Measurements from ENCODE around the gene TJAP1. TPM values are rescaled to one million over a fixed set of nuclear protein-coding genes. Genes with fewer than 3 reads are reported as not detected.

TJAP1 gene
- total and polyA plus RNA-seq, 2 of the 8 experiments (the other 6 are each of a cell fraction or from before 2014, with no cell fraction given): 30.7 to 40.4 TPM

GRCh38 chr6:43448916-43449315 lies 28.5 kb upstream of the TJAP1 start:
- H3K14ac ChIP-seq (ENCODE audit: insufficient read length): no peak overlapping the region
- H2BK15ac ChIP-seq (ENCODE audit: low read length): no peak overlapping the region
- 0 out of 2 replicates have a peak overlapping the region, but pooled peaks have one; percentile 35 for H4K8ac ChIP-seq (ENCODE audit: extremely low read depth, insufficient read depth, low read length)
- no peak overlapping the region for H3K4ac ChIP-seq (replicated peaks; ENCODE audit: insufficient read length, low read depth, low read length)
- no peak overlapping the region for H3K56ac ChIP-seq (replicated peaks; ENCODE audit: insufficient read length, low read depth, low read length)
- H3K18ac ChIP-seq (ENCODE audit: extremely low read depth, low read length): no peak overlapping the region
- no peak overlapping the region for H3K27ac ChIP-seq (ENCODE audit: low read depth, low read length)
- no peaks in the 10 kb centered on the region for H3K79me1 ChIP-seq (ENCODE audit: low read depth, low read length)
- no peaks in the 10 kb centered on the region for H3K4me1 ChIP-seq (replicated peaks in 1 of 4; ENCODE audit: control insufficient read depth in 3 of 4, insufficient read depth in 4 of 4, low read length in 3 of 4)
- 81% methylated on average over 4 of the region's 4 CpGs; no CpG with 5 or more reads in 1 of the 2 experiments for WGBS, 2 experiments (ENCODE audit: extremely low coverage in 1 of 2, insufficient coverage in 1 of 2, insufficient read length in 1 of 2, insufficient replicate concordance in 2 of 2, low coverage in 1 of 2, low lambda C conversion rate in 2 of 2, missing lambda C conversion rate in 1 of 2)
- H4K5ac ChIP-seq (ENCODE audit: insufficient read length, low read depth, low read length): no peak overlapping the region
- H2BK120ac ChIP-seq (replicated peaks; ENCODE audit: low read depth, low read length): no peak overlapping the region
- H4K91ac ChIP-seq (replicated peaks; ENCODE audit: insufficient read length, low read length): no peak overlapping the region
- no peak overlapping the region for H2AK5ac ChIP-seq (ENCODE audit: low read depth, low read length)
- no peaks in the 10 kb centered on the region for H3K9me3 ChIP-seq (ENCODE audit: insufficient read depth in 2 of 2, low read depth in 1 of 2, low read length in 1 of 2)
- no peak for DNase-seq (ENCODE audit: low read depth in 1 of 2, low spot score in 2 of 2)
- POLR2A ChIA-PET (ENCODE audit: partially characterized antibody): interaction anchor here (0.8 to 5.2 kb wide), 4 partner anchors 11 to 30 kb away, joined by 3 to 34 read pairs (median 3); no protein-coding TSS in a partner anchor
- H3K23me2 ChIP-seq (ENCODE audit: low read depth, low read length): no peaks in the 10 kb centered on the region; the same call in 1 of the 2 replicates
- H2BK5ac ChIP-seq (ENCODE audit: low read depth, low read length): no peak overlapping the region
- H2BK20ac ChIP-seq (ENCODE audit: low read length): no peak overlapping the region
- H2BK12ac ChIP-seq (ENCODE audit: low read depth, low read length): no peak overlapping the region
- CTCF ChIA-PET (ENCODE audit: partially characterized antibody): interaction anchor here (0.9 to 21.2 kb wide), 2 partner anchors 11 to 46 kb away, joined by 3 to 495 read pairs; partner anchors contain the start of gene LRRC73
- peaks cover 0 to 26% (median 5%) of the 10 kb centered on the region in 4 experiments; a peak in 6 of 8 replicates for H3K36me3 ChIP-seq (ENCODE audit: control insufficient read depth in 2 of 4, insufficient read depth in 4 of 4, low read length in 3 of 4)
- no peak overlapping the region for H3K4me3 ChIP-seq (ENCODE audit: extremely low read depth in 1 of 4, insufficient read depth in 2 of 4, low read depth in 3 of 4, low read length in 4 of 4)
- H3K9ac ChIP-seq (replicated peaks in 1 of 4; ENCODE audit: extremely low read depth in 1 of 4, low read depth in 3 of 4, low read length in 3 of 4): no peak overlapping the region
- peaks cover 0 to 6% of the 10 kb centered on the region in 2 experiments for H4K20me1 ChIP-seq (replicated peaks in 1 of 2; ENCODE audit: control insufficient read depth in 1 of 2, insufficient read depth in 2 of 2, low read length in 2 of 2)
- no peaks in the 10 kb centered on the region for H3K79me2 ChIP-seq (ENCODE audit: control insufficient read depth in 1 of 2, insufficient read depth in 2 of 2, low read length in 2 of 2)
- FAIRE-seq: no peak
- no peak overlapping the region for H3K23ac ChIP-seq (ENCODE audit: insufficient read length)
- no peak overlapping the region for H2AFZ ChIP-seq (ENCODE audit: low read length)
- H3K4me2 ChIP-seq (ENCODE audit: insufficient read depth in 1 of 2, low read depth in 2 of 2, low read length in 2 of 2): no peak overlapping the region
- no peaks in the 10 kb centered on the region for H3K27me3 ChIP-seq (replicated peaks in 1 of 4; ENCODE audit: control insufficient read depth in 3 of 4, extremely low read depth in 1 of 4, insufficient read depth in 3 of 4, low read length in 3 of 4)
- TF ChIP-seq ASH2L (IDR thresholded peaks at IDR 0.05; ENCODE audit: low read length) (no peak), SUZ12 (IDR thresholded peaks at IDR 0.05; ENCODE audit: low read length) (no peak), SP1 (IDR thresholded peaks at IDR 0.05; ENCODE audit: low read depth, low read length) (no peak)

Measured in H1 (cell line).